ENCODE measurements around the gene FAM32A.
A peak's percentile ranks its signal among the peaks of the same experiment; 100 is the strongest.

The FAM32A gene

DNA sequence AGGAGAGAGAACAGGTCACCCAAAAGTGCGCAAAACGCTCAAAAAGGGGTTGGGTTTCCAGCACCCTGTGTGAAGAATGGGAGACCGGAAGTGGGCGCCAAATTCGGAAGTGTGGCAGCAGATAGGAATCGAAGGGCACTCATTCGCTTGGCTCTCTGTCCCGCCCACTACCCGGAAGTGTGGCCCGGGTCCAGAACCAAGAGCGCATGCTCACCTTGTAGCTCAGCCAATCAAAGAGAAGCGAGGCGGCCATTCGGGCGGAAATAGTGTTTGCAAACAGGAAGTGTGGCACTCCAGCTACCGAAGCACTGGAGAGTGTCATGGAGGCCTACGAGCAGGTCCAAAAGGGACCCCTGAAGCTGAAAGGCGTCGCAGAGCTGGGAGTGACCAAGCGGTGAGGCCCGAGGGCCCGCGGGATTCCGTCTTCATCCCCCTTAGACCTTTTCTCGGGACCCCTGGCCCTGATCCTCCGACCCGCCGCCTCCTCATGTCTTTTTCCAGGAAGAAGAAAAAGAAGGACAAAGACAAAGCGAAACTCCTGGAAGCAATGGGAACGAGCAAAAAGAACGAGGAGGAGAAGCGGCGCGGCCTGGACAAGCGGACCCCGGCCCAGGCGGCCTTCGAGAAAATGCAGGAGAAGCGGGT, at the start of gene FAM32A:
Gene FAM32A (plus strand): TSS at position 288 of the 645 bp plus-strand sequence. CDS start 33 bp downstream, at position 321.
- DNase-seq = peak; percentile 100

DNA sequence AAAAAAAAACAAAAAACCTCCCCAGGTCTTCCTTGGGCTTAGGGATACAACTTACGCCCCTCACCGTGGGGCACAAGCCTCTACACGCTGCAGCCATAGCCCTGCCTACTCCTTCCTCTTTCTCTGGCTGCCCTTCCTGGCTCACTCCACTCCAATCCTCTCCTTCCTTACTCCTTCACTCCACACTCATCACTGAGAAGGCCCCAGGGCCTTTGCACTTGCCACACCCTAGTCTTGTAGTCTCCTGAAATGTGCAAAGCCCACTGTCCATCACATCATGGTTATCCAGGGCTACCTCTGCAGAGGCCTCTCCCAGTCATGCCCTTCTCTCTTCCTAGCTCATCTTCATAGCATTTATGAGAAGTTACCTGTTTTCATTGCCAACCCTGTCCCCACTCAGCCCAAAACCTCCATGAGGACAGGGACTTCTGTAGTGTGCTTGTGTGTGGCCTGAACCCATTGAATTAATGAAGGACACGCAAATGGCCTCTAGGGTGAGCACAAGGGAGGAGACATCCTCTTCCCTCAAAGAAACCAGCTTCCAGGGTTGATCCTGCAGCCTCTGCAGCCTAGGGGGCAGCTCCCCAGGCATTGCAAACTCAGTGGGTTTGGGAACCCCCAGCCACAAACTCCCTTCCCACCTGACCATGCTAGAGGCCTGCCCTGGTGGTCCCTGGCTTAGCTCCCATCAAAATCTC, 49.6 kb upstream of the FAM32A start:
- no peak for DNase-seq

DNA sequence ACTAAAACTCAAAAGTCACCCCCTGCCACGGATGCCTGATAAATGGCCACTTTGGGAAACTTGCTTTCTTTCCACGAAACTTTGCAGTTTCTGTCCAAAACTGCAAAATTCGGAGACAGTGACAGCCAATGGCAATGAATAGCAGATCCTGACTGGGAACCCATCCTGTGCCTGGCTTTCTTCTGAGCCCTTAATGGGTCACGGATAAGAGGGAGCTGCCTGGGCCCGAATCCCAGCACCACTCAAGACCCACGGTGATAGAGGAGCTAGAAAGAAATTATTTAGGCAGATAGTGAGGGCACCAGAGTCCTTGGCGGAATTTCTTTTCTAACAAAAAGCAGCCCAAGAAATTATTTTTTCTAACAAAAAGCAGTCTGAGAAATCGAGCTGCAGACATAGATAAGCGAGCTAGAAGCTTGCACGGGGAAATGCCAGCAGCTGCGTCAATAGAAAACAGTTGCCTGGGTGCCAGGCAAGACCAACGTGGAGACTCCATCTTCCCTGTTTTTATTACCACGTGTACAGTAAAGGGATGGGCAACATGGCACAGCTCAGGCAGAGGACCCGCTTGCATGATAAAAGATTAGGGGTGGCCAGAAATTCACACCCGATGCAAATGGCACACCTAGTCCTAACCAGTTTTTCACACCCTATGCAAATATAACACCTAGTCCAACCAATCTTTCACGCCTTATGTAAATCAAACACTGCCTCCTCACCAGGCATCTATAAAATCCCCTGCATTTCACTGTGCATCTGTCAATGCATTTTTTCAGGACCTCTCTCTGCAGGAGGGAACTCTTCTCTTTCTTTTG, 48.8 kb upstream of the FAM32A start:
- DNase-seq = no peak

DNA sequence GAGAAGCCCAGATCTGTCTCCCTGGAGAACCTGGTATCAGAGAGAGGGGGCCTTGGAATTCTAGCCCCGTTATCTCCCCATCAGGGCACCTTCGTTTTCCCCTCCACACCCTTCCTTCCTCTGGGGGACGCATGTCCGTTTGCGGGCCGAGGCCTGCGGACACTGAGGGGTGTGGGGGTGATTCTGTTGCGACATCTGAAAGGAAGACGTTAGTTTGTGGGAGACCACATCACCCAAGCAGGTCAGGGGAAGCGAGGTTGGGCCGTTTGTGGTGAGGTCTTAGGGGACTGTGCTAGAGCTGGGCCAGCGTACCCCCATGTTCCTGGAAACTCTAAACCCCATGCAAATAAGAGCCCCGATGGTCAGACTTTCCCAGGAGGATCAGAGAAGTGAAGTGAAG, 45.5 kb upstream of the FAM32A start:
- DNase-seq = peak; percentile 50

DNA sequence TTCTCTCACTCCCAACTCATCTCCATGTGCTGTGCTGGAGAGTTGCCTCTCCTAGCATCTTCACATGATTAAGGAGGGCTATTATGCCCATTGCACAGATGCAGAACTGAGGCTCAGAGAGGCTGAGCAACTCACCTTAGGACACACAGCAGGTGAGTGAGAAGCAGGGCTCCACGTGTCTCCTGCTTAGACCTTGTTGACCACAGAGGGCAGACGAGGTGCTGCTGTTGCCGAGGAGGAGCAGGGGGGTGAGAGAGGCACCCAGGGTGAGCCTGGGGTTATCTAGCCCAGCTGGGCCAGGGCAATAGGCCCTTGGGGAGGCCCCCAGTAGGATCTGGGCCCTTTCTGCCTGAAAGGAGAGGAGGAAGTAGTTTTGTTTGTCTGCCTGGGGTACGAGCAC, 44.2 kb upstream of the FAM32A start:
- DNase-seq = no peak

DNA sequence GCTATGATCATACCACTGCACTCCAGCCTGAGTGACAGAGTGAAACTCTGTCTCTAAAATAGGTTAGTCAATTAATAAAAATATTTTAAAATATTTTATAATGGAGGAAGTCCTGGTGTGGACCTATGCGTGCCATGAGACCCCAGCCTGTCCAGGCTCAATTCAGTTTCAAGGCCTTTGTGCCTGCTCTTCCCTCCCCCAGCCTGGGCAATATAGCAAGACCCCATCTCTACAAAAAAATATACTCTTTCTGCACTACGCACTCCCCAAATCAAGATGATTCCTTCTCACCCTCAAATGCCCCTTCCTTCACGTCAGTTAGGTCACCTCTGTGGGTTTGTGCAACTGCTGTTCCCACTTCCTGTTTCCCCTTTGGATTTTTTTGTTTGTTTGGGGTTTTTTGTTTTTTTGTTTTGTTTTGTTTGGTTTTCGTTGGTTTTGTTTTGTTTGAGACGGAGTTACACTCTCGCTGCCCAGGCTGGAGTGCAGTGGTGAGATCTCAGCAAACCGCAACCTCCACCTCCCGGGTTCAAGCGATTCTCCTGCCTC, 43.1 kb upstream of the FAM32A start:
- DNase-seq = no peak

DNA sequence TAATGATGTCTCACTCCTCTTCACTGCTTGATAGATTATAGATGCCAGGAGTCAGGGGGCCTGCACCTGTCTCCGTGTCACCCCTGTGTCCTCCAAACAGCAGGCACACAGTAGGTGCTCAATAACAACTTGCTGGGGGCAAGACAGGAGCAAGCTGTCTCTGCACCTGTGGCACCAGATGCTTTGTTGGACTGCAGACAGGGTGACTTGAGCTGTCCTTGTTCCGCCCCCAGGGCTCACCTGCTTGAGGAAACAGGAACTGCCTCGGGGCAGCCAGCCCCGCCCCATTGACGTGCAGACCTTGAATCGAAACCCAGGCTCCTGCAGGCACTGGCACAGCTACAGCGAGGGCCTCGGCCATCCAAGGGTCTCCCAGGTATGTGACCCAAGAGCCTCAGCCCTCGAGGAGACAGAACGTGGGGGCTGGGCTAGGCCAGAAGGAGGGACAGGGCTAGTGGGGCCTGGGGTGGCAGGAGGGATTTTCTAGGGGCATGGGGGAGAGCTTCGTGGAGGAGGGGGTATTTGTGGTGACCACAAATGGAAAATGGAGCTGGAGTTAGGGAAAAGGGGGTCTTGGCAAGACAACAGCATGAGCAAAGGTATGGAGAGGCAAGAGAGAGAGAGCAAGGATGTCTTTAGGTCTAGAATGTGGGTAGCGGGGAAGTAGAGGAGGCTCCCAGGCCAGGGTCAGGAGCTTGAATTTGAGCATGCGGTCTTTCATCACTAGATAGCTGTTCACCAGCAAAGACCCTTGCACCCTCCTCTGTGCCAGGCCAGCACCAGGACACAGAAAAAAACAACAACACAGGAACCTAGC, 41.6 kb upstream of the FAM32A start, which contains the start of gene HSH2D:
Gene HSH2D (plus strand): TSS at position 287 of the 817 bp plus-strand sequence. CDS start 5,066 bp downstream, outside the sequence.
- DNase-seq = peak; percentile 84

DNA sequence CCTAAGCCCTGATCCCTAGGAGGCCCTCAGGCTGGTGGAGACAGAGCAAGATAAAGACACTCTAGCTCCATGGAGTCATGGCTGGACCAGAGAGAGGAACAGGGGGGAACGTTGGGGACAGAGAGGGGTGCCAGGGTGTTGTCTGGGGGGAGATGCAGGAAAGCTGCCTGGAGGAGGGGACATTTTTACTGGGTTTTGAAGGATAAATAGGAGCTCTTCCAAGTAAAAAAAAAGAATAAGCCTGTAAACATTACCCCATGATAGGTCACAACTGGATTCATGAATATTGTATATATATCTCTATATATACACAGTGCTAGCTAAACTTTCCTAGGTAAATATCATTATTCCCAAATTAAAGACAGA, 41.0 kb upstream of the FAM32A start:
- DNase-seq = no peak

DNA sequence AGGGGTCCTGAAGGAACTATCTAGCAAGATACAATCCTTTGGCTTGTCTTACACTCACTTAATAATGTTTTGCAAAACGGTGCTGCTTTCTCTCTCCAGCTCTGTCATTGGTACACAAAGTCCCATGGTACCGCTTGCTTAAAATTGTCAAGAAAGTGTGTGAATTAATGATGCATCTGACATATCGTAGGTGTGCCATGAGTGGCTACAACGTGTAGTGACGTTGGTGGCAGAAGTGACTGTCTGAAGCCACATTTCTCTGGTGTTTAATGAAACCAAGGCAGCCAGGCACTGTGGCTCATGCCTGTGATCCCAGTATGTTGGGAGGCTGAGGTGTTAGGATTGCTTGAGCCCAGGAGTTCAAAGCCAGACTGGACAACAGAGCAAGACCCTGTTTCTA, 39.1 kb upstream of the FAM32A start:
- DNase-seq = no peak

DNA sequence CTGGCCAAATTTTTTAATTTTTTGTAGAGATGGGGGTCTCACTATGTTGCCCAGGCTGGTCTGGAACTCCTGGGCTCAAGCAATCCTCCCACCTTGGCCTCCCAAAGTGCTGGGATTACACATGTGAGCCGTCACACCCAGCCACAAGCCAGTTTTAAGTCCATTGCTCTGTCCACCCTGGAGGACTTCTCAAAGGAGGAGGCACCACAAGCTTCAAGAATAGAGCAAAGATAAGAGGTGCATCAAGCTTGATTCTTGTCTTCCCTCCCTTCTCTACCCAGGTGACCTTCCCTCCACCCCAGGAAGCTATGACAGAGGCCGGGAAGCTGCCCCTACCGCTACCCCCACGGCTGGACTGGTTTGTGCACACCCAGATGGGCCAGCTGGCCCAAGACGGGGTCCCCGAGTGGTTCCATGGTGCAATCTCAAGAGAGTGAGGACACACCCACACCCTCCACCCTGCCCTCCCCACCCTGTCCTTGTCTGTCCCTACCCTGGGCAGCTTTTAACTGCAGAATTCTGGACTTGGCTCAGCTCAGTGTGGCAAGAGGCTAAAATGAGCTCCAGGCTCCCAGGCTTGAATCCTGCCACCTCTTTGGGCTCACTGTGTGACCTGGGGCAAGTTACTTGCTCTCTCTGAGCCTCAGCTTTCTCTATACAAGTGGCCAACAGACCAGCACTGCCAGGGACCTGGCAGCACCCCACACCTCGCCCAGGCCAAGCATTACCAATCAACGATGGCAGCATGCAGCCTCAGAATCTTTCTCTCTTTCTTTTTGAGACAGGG, 36.6 kb upstream of the FAM32A start:
- no peak for DNase-seq

DNA sequence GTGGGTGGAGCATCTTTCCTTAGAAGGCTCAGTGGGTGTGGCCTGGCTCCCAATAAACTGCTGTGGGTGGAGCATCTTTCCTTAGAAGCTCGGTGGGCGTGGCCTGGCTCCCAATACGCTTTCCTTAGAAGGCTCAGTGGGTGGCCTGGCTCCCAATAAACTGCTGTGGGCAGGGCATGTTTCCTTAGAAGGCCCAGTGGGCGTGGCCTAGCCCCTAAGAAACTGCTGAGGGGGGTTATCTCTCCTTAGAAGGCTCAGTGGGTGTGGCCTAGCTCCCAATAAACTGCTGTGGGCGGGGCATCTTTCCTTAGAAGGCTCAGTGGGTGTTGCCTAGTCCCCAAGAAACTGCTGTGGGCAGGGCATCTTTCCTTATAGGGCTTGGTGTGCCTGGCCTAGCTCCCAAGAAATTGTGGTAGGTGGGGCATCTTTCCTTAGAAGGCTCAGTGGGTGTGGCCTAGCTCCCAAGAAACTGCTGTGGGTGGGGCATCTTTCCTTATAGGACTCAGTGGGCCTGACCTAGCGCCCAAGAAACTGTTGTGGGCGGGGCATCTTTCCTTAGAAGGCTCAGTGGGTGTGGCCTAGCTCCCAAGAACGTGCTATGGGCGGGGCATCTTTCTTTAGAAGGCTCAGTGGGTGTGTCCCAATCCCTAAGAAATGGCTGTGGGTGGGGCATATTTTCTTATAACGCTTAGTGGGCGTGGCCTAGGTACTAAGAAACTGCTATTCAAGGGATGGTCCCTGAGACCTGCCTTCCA, 31.5 kb upstream of the FAM32A start:
- no peak for DNase-seq

DNA sequence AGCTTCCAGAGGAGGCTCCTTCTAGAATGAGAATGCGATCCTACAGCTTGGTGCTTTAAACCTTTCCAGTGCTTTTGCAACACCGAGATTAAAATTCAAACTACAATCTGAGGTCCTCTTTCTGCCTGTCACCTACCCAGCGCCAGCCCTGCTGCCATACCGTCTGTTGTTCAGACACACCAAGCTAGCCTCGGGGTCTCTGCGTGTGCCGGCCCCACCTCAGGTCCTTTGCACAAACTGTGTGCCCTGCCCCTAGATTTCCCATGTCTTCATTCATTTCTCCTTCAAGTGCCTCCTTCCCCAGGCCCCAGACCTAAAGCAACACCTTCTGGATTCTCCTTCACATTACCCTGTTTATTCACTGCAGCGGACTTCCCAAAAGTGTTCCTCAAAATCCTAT, 30.7 kb upstream of the FAM32A start:
- no peak for DNase-seq

DNA sequence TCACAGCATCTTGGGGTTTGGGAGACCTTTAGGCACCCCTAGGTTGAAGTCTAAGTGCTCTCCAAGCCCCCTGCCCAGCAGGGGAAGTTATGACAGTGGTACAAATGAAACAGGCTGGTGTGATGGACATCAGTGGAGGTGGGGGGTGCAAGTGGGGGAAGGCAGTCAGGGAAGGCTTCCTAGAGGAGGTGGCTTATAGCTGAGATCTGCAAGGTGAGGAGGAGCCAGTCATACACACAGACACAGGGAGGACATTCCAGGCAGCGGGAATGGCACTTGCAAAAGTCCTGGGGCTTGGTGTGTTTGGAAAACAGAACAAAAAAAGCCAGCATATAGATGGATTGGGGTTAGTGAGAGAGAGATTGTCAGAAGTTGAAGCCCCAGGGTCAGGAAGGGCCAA, 30.1 kb upstream of the FAM32A start:
- DNase-seq = no peak

DNA sequence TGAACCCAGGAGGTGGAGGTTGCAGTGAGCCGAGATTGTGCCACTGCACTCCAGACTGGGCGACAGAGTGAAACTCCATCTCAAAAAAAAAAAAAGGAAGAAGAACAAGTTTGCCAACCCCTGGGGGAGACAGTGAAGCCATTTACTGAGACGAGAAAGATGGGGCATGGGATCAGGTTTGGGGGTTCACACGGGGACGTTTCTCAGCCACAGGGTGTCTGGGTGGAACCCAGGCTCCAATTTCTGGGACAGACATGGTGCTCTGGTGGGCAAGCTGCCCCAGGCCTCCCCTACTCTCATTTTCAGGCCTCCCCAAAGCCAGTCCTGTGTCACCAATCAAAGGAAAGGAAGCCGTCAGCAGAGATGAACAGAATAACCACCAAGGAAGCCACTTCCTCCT, 28.3 kb upstream of the FAM32A start:
- no peak for DNase-seq

DNA sequence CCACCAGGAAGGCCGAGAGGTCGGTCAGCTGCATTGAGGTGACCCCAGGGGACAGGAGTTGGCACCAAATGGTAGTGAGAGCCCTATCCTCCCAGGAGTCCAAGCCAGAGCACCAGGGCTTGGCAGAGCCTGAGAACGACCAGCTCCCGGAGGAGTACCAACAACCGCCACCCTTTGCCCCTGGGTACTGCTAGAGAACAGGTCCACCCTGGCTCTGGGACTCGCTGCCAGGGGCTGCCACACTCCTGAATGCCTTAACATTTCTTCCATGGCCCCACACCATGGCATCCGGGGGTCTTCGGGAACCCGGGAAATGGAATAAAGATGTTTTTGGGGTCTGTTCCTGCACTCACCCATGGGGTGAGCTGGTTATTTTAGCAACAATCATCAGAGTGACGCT, 27.6 kb upstream of the FAM32A start:
- no peak for DNase-seq

DNA sequence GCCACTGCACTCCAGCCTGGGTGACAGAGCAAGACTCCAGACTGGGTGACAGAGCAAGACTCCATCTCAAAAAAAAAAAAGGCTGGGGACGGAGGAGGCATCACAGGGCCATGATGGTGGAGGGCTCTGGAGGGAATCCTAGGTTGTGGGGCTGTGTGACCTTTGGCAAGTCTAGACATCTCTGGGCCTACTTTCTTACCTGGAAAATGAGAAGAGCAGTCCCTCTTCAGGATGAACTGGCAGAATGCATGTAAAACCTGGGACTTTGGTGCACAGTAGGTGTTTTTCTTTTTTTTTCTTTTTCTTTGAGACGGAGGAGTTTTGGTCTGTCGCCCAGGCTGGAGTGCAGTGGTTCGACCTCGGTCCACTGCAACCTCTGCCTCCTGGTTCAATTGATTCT, 25.6 kb upstream of the FAM32A start:
- no peak for DNase-seq

DNA sequence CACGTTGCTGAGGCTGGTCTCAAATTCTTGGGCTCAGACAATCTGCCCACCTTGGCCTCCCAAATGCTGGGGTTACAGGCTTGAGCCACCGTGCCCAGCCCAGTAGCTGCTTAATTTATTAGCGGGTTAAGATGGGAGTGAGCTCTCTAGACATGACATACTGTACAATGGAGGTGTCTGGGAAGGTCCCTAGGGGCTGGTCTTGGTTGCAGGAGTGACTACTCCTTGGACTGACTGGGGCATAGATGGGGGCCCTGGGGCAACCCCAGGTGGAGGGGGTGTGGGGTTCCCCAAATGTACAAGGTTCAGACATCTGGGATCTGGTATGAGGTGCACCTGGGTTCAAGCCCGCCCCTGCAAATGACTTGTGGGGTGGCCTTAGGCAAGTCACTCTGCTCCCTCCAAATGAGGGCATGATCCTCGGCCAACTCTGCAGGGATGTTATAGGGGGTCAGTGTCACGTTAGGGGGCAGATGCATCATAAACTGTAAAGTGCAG, 24.7 kb upstream of the FAM32A start:
- DNase-seq = no peak

DNA sequence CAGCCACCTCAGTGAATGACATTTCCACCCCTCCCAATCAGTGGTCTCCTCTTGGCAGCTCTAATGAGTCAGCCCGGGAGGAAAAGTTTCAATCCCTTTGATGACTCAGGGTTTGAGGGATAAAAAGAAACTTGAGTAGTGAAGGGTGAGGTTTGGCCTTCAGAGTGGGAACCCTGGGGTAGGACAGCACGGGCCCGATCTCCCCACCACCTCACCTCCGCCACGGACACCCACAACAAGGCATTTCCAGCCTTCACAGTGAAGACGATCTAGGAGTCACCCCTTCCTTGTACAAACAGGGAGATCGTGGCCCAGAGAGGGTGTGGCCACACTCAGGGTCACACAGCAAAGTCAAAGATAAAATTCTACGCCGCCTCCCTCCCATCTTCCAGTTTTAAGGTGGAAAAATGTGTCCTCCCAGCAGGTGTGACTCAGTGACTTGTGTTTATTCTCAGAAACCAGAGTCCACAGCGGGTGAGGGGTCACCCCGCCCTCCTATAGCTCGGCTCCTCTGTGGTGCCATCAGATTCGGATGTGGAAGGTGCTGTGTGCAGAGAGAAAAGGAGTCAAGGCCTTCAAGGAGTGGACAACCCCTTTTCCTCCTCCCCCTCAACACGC, 24.2 kb upstream of the FAM32A start:
- DNase-seq = peak; percentile 74

DNA sequence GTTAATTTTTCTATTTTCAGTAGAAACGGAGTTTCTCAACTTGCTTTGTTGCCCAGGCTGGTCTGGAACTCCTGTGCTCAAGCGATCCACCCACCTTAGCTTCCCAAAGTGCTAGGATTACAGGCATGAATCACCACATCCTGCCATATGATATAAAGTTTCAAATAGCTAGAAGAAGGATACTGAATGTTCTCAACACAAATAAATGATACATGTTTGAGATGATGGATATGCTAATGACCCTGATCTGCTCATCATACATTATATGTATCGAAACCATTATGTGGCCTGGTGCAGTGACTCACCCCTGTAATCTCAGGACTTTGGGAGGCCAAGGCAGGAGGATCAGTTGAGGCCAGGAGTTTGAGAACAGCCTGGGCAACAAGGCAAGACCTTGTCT, 23.4 kb upstream of the FAM32A start:
- peak; percentile 43 for DNase-seq

DNA sequence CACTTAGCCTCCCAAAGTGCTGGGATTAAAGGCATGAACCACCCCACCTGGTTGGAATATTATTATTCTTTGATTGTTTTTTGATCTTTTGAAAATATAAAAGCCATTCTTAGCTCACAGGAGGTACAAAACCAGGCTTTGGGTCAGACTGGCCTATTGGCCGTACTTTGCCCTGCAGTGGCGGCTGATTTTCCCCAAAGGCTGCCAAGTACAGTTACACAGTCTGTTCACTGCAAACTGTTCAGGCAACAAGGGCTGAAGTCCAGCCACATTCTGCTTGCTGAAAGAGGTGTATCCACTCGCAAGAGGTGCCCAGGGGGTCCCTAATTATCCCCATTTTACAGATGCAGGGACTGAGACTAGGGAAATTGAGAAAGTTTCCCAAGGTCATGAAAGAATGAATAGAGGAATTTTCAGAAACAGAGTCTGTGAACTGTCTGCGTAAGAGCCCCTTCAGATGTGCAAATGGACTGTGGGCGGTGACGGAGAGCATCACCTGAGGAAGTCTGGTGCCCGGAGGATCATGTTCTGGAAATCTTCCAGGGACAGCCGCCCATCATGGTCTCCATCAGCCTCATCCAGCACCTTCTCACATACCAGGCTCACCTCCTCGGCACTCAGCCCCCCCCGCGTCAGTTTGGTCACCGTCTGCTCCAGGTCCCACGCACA, 20.9 kb upstream of the FAM32A start:
- no peak for DNase-seq

Data from activated CD4-positive, alpha-beta T cell treated with anti-CD3 and anti-CD28 coated beads, Interleukin-2, Interleukin-6, amounts not matched to agents 100 ng/mL and 50 ng/mL, durations not matched to agents 16 hours and 8 hours (primary cell).